AG09309 (cell line): ENCODE data around the gene IRF2BPL.

Source experiments
- DNase-seq: peaks from one replicate; pipeline ENCODE4 v3.0.0-alpha.2; 2010; ENCODE audit warnings: low read depth
- H3K4me3 ChIP-seq: 2 replicates; pipeline ENCODE4 v1.5.1; 2011; ENCODE audit warnings: mild to moderate bottlenecking, low read depth, low read length, moderate library complexity; ENCODE audit not compliant: control insufficient read depth
- CTCF ChIP-seq: IDR thresholded peaks from 2 replicates; pipeline ENCODE4 v1.5.1; 2011; ENCODE audit warnings: mild to moderate bottlenecking, low read depth, low read length, inconsistent platforms; ENCODE audit not compliant: insufficient read depth, control insufficient read depth; ENCODE audit errors: missing control alignments

IRF2BPL gene

DNA sequence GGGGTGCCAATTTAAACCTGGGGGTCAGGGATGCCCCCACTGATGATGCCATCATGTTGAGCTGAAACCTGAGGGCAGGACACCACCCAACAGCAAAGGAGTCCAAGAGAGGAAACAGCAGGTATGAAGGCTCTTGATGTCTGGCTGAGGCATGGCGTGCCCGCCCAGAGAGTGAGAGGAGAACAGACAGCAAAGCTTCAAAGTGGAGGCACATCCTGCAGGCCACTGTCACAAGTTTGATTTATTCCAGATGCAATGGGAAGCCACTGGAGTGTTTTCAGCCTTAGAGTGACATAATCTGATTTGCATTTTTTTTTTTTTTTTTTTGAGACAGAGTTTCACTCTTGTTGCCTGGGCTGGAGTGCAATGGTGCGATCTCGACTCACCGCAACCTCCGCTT lies 34.8 kb downstream of the IRF2BPL start:
- TF ChIP-seq CTCF, result no peak
- H3K4me3 ChIP-seq, result no peak overlapping the region

GRCh38 chr14:76990084-76990483 lies 38.4 kb downstream of the IRF2BPL start:
- no peak overlapping the region for H3K4me3 ChIP-seq
- no peak for DNase-seq
- TF ChIP-seq CTCF, result no peak

More for the DNA sequence above, 34.8 kb downstream of the IRF2BPL start:
- no peak for DNase-seq

DNA sequence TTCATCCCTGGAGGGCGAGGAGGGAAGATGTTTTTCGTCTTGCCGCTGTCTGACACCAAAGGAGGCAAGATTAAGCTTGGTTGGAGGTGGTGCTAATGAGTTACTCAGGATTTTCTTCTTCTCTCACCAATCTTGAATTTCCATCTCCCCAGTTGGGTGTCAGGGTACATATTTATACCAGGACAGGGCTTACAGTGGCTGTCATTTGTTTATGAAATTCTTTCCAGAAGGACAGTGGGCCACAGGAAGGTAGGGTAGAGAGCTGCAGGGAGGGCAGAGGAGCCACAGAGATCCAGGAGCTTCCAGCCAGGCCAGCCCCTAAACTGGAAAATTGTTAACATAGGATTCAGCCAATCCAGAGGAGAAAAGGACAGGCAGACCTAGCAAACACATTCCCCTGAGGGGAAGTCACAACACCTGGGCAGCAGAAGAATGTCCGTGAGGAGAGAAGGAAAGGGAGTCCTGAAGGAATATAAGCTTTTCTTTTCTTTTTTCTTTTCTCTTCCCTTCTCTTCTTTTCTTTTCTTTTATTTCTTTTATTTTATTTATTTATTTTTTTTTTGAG lies 40.5 kb downstream of the IRF2BPL start:
- DNase-seq, result no peak
- TF ChIP-seq CTCF, result no peak
- H3K4me3 ChIP-seq, result no peak overlapping the region

DNA sequence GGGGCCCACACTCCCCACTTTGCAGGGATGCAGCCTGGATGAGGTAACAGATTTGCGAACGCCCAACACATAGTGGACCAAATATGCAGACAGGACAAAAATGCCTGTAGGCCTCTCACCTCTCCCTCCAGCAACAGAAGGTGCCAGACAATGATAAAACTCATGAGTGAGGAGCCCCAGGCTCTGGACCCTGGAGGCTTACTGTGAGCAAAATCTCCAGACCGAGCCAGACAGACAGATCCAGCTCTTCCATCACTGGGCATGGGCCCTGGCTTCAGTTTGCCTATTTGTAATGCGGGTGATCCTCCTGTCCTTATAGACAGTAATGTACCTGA lies 42.3 kb downstream of the IRF2BPL start:
- no peak overlapping the region for H3K4me3 ChIP-seq
- DNase-seq, result no peak
- TF ChIP-seq CTCF, result no peak

DNA sequence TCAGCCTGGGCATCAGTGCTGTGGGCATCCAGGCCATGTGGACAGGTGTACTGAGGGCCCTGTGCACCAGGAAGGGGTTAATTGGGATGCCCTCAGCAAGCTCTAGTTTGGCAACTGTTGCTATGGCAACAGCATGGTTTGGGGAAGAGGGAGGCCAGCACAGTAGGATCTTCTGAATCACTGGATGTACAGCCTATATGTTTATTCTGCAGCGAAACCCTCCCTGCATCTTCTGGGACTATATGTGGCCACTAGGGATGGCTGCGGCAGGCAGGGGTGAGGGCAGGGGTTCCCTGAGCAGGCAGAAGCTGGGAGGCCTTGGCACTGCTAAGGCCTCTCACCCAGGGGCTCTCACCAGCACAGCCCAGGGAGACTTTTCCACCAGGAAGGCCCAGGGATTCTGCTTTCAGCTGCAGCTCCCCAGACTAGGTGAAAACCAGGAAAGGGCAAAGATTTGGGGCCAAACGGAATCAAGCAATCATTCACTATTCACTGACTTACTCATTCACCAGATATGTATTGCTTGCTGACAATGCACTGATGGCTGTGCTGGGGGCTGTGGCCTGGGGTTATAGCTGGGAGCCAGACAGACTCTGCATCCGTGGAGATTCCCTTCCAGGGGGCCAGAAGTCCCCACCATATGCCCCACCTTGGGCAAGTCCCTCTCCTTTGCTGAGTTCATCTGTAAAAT lies 42.8 kb downstream of the IRF2BPL start:
- H3K4me3 ChIP-seq, result no peak overlapping the region
- no peak for DNase-seq
- no peak for TF ChIP-seq CTCF

DNA sequence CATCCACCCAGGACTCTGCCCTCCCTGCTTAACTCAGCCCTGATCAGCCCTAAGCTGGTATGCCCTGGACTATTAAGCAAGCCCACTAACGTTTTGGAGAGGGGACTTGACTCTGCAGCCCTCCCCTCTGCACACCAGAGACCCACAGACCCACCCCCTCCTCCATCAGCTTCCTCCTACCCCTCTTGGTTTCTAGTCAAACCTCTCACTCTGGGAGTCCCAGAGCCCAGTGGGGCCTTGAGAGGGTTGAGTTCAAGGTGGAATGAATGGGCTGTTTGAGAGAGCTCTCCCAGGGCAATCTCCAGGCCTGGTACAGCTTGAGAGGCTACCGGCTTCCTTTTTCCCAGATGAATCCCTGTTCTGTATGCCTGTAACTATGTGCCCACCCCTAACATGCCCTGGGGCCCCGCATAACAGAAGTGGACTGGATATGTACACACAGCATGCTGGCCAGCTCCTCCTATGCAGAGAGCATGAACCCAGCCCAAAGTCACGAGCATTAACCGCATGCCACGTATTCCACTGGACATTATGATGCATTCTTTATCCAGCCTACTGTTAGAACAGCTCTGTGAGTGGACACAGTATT lies 43.6 kb downstream of the IRF2BPL start:
- no peak for DNase-seq
- no peak overlapping the region for H3K4me3 ChIP-seq
- TF ChIP-seq CTCF, result no peak
